H1 (cell line): Measurements from ENCODE around the gene ZDHHC11B.

Experiments used
- CHD1 ChIP-seq: IDR thresholded peaks from 2 replicates; pipeline ENCODE4 v1.6.1; 2012; ENCODE audit warnings: low read depth, low read length, improper control_type of control experiment
- EP300 ChIP-seq, 2 experiments: IDR thresholded peaks; 1 replicate in 1 of 2; 2 replicates in 1 of 2; pipeline ENCODE4 v1.6.1; 2011 to 2012; ENCODE audit warnings: low read depth in 2 of 2, low read length in 2 of 2, mild to moderate bottlenecking in 2 of 2, borderline replicate concordance in 1 of 2, inconsistent platforms in 1 of 2, moderate library complexity in 1 of 2
- EZH2 ChIP-seq: fragments of 200-600 bp; sonication (generic); IDR thresholded peaks from 2 replicates; pipeline ENCODE4 v1.7.1; 2012; ENCODE audit warnings: low read depth, mild to moderate bottlenecking, moderate library complexity, low read length, inconsistent platforms; ENCODE audit not compliant: severe bottlenecking
- POLR2A ChIP-seq, 2 experiments: IDR thresholded peaks; 1 replicate in 1 of 2; 2 replicates in 1 of 2; pipeline ENCODE4 v1.6.1; 2011; ENCODE audit warnings: low read depth in 2 of 2, low read length in 2 of 2, mild to moderate bottlenecking in 2 of 2; ENCODE audit errors: control extremely low read depth in 1 of 2
- RAD21 ChIP-seq, 2 experiments: IDR thresholded peaks in 1 of 2; conservative IDR thresholded peaks in 1 of 2; 2 replicates each; pipeline ENCODE4 v1.6.1; 2011; ENCODE audit warnings: low read depth in 2 of 2, low read length in 2 of 2, improper control_type of control experiment in 1 of 2, inconsistent platforms in 1 of 2, mild to moderate bottlenecking in 1 of 2, moderate library complexity in 1 of 2
- RNF2 ChIP-seq: fragments of 200-900, 300-1000 bp; sonication (generic); IDR thresholded peaks from 2 replicates; pipeline ENCODE4 v1.7.1; 2016; ENCODE audit warnings: borderline replicate concordance, low read depth, mild to moderate bottlenecking, antibody characterized with exemption, low read length; ENCODE audit not compliant: poor library complexity, severe bottlenecking; ENCODE audit errors: missing control alignments
- RXRA ChIP-seq: IDR thresholded peaks from 2 replicates; pipeline ENCODE4 v1.6.1; 2011; ENCODE audit warnings: low read depth, mild to moderate bottlenecking, low read length, moderate library complexity; ENCODE audit not compliant: insufficient read depth
- SIN3A ChIP-seq, 2 experiments: IDR thresholded peaks in 1 of 2; conservative IDR thresholded peaks in 1 of 2; 2 replicates each; pipeline ENCODE4 v1.6.1; 2011 to 2012; ENCODE audit warnings: low read length in 2 of 2, improper control_type of control experiment in 1 of 2, low read depth in 1 of 2, mild to moderate bottlenecking in 1 of 2
- SP2 ChIP-seq: IDR thresholded peaks from 2 replicates; pipeline ENCODE4 v1.6.1; 2012; ENCODE audit warnings: mild to moderate bottlenecking, low read length, inconsistent platforms
- SP4 ChIP-seq: IDR thresholded peaks from 2 replicates; pipeline ENCODE4 v1.6.1; 2012; ENCODE audit warnings: low read length, inconsistent platforms
- TAF7 ChIP-seq: optimal IDR thresholded peaks from 2 replicates; pipeline ENCODE3; 2011; ENCODE audit warnings: low read depth, mild to moderate bottlenecking, inconsistent platforms, low read length, moderate library complexity, borderline replicate concordance
- YY1 ChIP-seq: IDR thresholded peaks from 2 replicates; pipeline ENCODE4 v1.6.1; 2011; ENCODE audit warnings: low read depth, mild to moderate bottlenecking, low read length
- ZNF274 ChIP-seq: IDR thresholded peaks from 2 replicates; pipeline ENCODE4 v1.7.0; 2012; ENCODE audit warnings: low read length, borderline replicate concordance; ENCODE audit errors: extremely low read depth
- TF ChIP-seq, protein P1 (sequence below), 3 experiments: IDR thresholded peaks; 1 replicate in 2 of 3; 2 replicates in 1 of 3; pipeline versions ENCODE4 v1.5.1 to v1.6.1; 2011; ENCODE audit warnings: low read length in 3 of 3, mild to moderate bottlenecking in 3 of 3, inconsistent platforms in 2 of 3, low read depth in 1 of 3, moderate library complexity in 1 of 3; ENCODE audit not compliant: insufficient read depth in 1 of 3; ENCODE audit errors: control extremely low read depth in 1 of 3

DNA sequence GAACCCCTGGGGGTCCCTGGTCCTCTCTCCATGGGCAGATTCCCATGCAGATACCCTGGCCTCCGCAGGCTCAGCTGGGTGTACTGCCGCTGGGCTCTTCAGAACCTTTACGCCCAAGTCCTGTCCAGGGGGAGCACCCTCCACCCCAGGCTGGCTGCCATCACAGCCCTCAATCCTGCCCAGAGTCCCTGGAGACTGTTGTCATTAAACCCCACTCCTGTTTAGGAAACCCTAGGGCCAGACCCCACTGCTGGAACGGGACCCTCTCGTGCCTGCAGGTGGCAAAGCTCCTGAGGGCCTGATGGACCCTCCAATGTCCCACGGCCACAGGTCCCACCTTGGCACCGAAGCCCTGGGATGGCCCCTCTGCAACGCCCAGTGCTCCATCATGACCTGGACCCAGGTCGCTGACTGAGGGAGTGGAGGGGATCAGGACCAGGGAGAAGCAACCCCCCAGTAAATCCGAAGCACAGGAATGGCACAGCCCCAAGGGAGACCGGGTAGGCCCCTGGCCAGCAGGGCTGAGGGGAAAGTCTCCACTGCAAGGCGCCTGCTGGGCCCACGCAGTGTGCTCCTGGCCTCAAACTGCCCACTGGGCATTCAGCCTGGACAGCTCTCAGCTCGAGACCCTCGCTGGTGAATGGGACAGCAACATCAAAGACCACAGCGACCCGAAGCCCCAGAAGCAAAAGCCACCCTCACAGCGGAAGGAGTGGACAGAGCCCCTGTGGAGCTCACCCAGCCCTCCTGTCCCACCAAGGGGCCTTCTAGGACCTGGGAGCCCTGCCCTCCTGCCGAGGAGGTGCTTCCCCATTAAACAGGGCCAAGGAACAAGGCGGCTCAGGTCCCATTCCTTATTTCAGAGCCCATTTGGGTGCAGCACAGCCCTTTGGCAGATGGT lies 8.3 kb downstream of the ZDHHC11B start:
- TF ChIP-seq SP2 (no peak), POLR2A (IDR thresholded peaks at IDR 0.05; ENCODE audit: control extremely low read depth in 1 of 2, low read depth in 2 of 2, low read length in 2 of 2) (no peak), RNF2 (no peak), TAF7 (no peak), RXRA (no peak), RAD21 (IDR thresholded peaks at IDR 0.05 in 1 of 2, conservative IDR thresholded peaks at IDR 0.05 in 1 of 2; ENCODE audit: low read depth in 2 of 2, low read length in 2 of 2) (no peak), SP4 (no peak), CHD1 (no peak), SIN3A (conservative IDR thresholded peaks at IDR 0.05 in 1 of 2, IDR thresholded peaks at IDR 0.05 in 1 of 2; ENCODE audit: low read depth in 1 of 2, low read length in 2 of 2) (no peak), EZH2 (no peak), YY1 (no peak), ZNF274 (no peak), EP300 (IDR thresholded peaks at IDR 0.05; ENCODE audit: borderline replicate concordance in 1 of 2, low read depth in 2 of 2, low read length in 2 of 2) (no peak)
- TF ChIP-seq, protein P1, sequence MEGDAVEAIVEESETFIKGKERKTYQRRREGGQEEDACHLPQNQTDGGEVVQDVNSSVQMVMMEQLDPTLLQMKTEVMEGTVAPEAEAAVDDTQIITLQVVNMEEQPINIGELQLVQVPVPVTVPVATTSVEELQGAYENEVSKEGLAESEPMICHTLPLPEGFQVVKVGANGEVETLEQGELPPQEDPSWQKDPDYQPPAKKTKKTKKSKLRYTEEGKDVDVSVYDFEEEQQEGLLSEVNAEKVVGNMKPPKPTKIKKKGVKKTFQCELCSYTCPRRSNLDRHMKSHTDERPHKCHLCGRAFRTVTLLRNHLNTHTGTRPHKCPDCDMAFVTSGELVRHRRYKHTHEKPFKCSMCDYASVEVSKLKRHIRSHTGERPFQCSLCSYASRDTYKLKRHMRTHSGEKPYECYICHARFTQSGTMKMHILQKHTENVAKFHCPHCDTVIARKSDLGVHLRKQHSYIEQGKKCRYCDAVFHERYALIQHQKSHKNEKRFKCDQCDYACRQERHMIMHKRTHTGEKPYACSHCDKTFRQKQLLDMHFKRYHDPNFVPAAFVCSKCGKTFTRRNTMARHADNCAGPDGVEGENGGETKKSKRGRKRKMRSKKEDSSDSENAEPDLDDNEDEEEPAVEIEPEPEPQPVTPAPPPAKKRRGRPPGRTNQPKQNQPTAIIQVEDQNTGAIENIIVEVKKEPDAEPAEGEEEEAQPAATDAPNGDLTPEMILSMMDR (IDR thresholded peaks at IDR 0.05; ENCODE audit: control extremely low read depth in 1 of 3, insufficient read depth in 1 of 3, low read depth in 1 of 3, low read length in 3 of 3), result no peak
